DMS153 treated with DMSO at 0.1 percent for 48 hours (cell line): ENCODE results near the gene TRIM28.

Experiments used
- DNase-seq: peaks from one replicate; lab custom pipeline; 2025; ENCODE audit not compliant: unreplicated experiment; lab: John Stamatoyannopoulos, UW

The TRIM28 gene

GRCh38 chr19:58548859-58549663 lies 5.2 kb downstream of the TRIM28 start:
- DNase-seq = no peak

DNA sequence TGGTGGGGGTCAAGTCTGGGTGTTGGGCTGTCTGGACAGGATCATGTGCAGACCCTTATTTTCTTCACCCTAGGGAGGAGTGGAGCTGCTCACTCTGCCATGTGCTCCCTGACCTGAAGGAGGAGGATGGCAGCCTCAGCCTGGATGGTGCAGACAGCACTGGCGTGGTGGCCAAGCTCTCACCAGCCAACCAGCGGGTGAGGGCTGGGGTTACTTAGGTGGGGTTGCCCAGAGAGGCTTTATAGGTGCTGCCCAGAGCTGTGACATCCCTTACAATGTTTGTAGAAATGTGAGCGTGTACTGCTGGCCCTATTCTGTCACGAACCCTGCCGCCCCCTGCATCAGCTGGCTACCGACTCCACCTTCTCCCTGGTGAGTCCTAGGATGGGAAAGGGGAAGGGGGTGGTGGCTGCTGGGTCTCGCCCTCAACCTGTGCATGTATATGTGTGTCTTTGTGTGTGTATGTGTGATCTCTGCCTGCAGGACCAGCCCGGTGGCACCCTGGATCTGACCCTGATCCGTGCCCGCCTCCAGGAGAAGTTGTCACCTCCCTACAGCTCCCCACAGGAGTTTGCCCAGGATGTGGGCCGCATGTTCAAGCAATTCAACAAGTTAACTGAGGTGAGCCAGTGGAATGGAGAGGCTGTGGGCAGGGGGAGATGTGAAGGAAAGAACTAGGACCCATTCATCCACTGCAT lies 5.9 kb downstream of the TRIM28 start:
- no peak for DNase-seq

DNA sequence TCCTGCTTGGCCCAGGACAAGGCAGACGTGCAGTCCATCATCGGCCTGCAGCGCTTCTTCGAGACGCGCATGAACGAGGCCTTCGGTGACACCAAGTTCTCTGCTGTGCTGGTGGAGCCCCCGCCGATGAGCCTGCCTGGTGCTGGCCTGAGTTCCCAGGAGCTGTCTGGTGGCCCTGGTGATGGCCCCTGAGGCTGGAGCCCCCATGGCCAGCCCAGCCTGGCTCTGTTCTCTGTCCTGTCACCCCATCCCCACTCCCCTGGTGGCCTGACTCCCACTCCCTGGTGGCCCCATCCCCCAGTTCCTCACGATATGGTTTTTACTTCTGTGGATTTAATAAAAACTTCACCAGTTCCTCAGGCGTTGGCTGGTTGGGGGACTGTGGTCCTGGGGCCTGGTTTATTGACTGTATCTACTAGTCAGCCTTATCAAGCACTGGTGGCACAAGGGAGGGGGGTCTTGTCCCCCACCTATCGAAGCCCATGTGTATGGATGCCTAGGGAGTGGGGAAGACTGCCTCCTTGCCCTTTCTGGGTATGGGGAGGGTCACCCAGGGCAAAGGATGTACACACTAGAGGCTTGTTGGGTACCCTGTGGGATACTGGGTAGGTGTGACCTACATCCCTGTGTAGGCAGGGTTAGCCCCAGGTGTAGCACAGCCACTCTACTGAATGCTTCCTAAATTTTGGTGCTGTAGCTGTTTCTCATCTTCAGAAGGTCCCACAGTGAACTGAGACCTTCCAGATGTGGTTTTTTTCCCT lies 6.7 kb downstream of the TRIM28 start:
- no peak for DNase-seq

DNA sequence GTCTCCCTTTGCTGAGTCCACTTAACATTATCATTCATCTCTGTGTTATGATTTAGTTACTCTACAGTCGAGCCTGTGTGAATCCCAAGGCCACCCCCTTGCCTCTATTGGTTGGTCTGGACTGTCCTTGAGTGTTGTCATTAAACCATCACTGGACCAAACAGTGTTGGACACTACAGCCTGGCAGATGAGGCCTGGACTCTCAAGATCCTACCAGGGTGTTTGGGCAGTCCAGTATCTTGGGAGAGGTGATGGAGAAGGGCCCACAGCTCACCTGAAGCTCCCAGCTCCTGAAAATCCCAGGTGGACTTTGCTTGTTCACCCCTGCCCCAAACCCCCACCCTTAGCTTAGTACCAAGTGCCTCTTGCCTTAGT lies 7.2 kb downstream of the TRIM28 start:
- DNase-seq = no peak

GRCh38 chr19:58551577-58552471 lies 8.0 kb downstream of the TRIM28 start:
- DNase-seq = no peak

DNA sequence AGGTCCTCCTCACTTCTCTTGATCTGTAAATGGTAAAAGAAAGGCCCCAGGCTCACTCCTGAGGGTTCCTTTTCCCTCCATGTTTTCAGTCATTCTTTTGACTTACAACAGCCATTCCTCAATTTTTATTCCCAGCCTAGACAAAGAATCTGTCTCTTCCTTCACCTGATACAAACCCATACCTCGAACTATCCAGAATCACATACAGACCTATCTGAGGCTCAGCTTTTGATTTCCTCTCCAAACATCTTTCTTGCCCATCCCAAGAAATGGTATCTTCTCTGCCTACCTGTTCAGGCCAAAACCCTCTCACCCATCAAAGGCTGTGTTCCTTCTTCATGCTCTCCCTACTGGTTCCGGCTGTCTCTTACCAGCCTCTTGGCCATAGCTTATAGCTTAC lies 8.8 kb downstream of the TRIM28 start:
- no peak for DNase-seq

DNA sequence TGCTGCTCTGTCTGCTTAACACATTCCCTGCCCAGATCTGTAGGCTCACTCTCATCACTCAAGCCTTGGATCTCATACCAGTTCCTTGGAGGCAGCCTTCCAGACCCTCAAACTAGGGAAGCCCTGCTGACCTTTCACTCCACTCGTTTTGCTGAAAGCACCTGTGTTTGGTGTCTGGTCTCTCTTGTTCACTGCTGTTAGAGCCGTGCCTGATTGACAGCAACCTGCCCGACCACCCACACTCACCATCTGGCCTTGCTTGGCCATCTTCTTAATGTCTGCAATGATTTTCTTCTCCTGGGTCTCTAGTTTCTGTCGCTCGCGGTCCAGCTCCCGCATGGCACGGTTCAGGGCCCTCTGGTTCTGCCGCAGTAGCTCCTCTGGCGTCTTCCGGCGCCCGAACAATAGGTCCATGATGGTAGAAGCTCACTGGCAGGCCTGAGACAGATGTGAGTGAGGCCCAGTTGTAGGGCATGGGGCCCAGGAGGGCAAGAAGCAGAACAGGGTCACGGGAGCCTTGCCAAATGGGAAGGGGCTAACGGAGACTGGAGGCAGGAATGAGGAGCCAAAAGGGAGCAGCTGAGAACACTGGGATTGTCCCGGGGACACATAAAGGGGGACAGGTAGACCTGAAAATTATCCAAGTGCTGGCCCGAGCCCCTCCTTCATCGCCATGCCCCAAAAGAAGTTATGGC lies 10.1 kb downstream of the TRIM28 start:
- no peak for DNase-seq

DNA sequence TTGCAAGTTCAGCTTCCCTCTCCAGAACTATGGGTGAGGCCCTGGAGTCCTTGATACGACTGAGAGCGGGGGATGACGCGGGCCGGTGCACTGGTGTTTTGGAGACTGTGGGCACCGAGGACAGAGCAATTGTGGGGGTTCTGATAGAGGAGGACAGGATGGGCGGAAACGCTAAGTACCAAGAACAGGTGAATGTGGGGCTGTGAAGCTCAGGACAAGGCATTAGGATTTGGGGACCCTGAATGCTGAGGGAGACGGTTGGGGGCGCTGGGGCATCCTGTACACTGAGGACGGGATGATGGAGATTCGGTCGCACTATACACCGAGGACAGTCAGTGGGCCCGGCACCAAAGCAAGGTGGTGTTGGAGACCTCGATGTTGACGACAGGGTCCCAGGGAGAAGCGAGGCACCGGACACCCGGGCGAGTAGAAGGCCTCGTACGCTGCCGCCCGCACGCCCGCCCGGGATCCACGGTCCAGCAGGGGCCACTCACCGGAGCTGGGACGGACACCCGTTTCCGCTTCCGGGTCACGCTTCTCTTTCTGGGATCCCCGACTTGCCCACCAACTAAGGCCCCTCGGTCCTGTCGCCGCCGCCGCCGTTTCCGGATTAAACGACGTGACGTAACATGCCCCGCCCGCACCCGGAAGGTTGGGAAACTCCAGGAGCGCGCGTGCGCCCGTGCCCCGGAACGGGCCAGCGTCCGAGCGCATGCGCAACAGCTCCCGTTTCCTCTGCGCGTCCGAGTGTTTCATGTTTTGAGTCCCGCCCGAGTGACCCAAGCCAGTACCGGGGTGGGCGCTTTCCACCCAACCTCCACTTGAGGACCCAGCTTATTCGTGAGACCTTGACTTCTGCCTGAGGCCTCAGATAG lies 10.9 kb downstream of the TRIM28 start, which contains the start of gene CHMP2A:
CHMP2A (minus strand) TSS at position 612 of the 875 bp plus-strand sequence. CDS start 893 bp downstream, outside the sequence.
- DNase-seq = no peak

DNA sequence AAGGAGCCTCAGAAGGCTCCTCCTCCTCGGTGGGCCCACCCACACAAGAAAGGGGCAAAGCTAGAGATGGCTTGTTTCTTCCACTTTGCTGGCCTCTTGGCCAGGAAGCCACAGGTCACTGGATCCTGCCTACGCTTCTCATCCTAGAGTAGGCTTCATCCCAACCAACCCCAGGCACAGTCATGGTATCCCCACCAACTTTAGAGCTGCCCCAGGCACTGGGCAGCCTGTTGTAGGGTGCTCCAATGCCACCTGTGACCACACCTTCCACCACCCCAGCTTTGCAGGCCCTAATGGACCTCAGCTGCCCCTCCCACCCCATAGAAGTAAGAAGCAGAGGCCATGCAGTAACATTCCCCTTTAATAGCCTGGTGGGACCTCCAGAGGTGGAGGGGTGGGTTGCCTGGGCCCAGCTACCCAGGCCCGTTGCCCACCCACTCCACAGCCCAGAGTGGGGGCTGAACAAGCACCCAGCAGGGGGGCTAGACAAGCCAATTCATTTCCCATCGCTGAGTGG lies 11.6 kb downstream of the TRIM28 start:
- no peak for DNase-seq

- DNase-seq = no peak
Measured at GRCh38 chr19:58555920-58556621, 12.2 kb downstream of the TRIM28 start.

DNA sequence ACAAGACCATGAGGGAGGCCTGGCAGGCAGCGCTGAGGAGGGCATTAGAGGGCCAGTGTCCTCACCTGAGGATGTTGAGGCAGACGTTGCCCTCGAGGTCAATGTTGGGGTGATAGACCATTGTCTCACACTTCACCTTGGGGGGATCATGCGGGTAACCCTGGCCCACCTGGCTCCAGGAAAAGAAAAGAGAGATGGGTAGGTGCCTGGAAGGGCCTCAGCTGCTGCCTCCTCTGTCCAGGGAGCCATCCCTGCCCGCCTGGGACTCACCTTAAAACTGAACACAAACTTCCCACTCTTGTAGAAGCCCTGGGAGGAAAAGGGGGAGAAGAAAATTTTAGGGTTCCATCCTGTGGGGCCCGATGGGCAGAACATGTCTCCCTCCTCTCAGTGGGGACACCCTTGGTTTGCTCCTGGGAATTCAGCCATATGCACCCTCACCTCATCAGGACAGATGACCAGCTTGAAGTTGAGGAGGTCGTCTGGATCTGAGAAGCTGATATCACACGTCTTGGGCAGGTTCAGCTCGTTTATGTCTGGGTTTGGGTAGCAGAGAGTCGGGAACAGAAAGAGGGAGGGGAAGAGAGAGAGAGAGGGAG lies 12.9 kb downstream of the TRIM28 start:
- no peak for DNase-seq

- no peak for DNase-seq
Measured at GRCh38 chr19:58557221-58558065, 13.6 kb downstream of the TRIM28 start.

DNA sequence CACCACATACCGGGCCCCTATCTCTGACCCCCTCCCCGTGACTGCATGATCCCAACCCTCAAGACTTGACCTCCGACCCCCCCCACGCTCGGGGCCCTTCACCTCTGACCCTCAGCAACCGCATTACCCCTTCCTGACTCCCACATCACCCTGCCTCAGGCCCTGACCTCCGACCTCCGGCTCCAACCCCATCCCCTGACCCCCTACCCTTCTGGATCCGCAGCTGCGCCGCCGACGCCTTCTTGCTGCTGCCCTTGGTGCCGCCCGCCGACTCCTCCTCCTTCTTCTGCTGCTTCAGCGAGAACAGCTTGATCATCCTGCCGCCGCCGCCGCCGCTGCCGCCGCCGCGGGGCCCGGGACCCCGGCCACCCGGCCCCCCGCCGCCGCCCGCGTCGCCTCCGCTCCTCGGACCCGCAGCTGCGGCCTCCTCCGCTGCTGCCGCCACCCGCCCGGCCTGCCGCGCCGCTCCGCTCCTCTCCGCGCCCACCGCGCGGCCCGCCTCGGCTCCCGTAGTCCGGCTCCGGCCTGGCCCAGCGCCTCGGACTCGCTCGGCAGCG lies 14.3 kb downstream of the TRIM28 start, which contains the start of gene UBE2M:
UBE2M (minus strand) TSS at position 546 of the 557 bp plus-strand sequence; CDS start at position 316, 230 bp downstream.
- no peak for DNase-seq

DNA sequence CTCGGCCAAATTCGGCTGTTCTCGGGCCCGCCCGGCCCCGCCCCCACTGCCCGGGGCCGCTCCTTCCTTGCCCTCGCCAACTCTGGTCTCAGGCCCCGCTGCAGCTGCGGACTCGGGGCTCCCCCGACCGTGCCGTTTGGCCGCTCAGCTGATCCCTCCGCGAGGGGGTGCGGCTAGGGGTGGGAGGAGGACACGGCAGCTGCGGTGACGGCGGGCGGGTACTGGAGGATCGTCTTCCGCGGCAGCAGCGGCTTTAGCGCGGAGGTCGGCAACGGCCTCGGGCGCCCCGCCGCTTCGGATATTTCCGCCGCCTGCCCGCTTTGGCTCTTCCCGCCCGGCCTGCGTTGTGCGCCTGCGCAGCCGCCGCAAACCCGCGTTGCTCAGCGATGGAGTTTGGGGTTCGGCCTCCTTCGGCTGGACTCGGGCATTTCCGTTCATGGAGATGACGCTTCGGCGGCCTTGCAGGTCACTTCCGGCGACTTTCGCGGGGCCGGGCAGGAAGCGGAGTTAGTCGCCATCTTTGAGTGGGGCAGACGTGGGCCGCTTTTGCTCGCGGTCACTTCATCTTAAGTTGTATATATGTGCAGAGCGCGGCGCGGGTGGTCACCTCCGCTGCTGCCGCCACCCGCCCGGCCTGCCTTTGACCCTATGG lies 14.9 kb downstream of the TRIM28 start:
- no peak for DNase-seq

DNA sequence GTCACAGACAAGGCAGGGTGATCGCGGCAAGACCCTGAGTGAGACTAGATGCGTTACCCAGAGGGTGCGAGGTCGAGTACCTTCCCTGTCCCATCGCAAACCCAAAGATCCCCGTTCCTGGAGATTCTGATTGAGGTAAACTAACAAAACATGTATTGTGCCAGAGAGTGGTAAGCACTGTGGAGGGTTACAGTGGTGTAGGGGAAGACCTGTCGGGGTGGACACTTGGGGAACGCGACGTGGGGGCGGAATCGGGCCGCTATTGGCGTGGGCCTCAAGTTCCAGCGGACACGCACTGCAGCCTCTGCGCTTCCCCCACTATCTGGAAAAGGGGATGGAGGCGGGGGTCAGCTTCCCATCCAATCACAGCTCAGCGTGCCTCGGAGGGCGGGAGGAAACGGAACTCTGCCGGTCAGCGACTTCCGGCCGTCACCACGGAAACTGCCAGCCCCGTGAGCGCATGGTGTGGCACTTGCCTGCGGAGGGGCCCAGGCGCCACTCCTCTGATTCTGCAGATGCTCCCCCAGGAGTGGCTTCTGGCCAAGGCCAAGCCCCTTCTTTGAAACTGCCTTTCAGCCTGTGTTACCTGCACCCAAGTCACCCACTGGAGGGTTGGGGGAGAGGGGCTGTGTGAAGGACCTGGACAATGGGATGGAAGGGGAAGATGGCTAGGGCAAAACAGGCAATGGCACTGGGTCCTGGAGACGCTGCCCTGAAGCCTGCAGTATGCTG lies 15.6 kb downstream of the TRIM28 start:
- no peak for DNase-seq
